HepG2 (cell line): Measurements from ENCODE around the gene PFN2. TPM values are rescaled to one million over a fixed set of nuclear protein-coding genes. Genes with fewer than 3 reads are reported as not detected.

Source experiments
- ATAC-seq: fragments of 200-7000 bp; cut with Tn5 transposase; 3 replicates; pipeline ENCODE4 v1.9.1; 2020; ENCODE audit warnings: mild to moderate bottlenecking, moderate library complexity
- BruUV-seq: library from RNA; stranded (reverse); fragments of 400-500 nt; replicated peaks from 2 replicates; lab custom pipeline; 2021; lab: Mats Ljungman, UMichigan
- CTCF ChIA-PET: fragments of 300-600 bp; formaldehyde crosslinking; extraction: SDS; loops from one replicate; lab custom pipeline; 2021; ENCODE audit warnings: low total read pairs, inconsistent platforms, low intra/inter-chr PET ratio; lab: Yijun Ruan, JAX
- POLR2A ChIA-PET: fragments of 350-600 bp; sonication (Branson Sonifier 250); formaldehyde crosslinking; loops from one replicate; lab custom pipeline; 2020; ENCODE audit warnings: antibody characterized with exemption, inconsistent platforms; lab: Yijun Ruan, JAX
- DNase-seq: peaks from one replicate; pipeline ENCODE4 v3.0.0-alpha.2; 2015; ENCODE audit warnings: low spot score
- FAIRE-seq: peaks from 3 replicates; lab custom pipeline; 2011; peaks lifted over from hg19 to GRCh38; lab: Jason Lieb, UNC
- H2AFZ ChIP-seq: one replicate; pipeline ENCODE4 v1.6.1; 2011; ENCODE audit warnings: low read length, inconsistent platforms
- H3K27ac ChIP-seq: fragments of 300-600 bp; 3 replicates; pipeline ENCODE4 v1.8.0; 2011; ENCODE audit warnings: mixed run types, mild to moderate bottlenecking, mixed read lengths, low read length, inconsistent platforms; ENCODE audit not compliant: insufficient read depth; ENCODE audit errors: extremely low read length
- H3K27me3 ChIP-seq, 2 experiments: fragments of 200-600 bp in 1 of 2; 2 replicates in 1 of 2; 3 replicates in 1 of 2; pipeline versions ENCODE4 v1.6.0 to v1.8.0; 2011; ENCODE audit warnings: low read length in 2 of 2, mild to moderate bottlenecking in 2 of 2, moderate library complexity in 2 of 2, inconsistent platforms in 1 of 2; ENCODE audit not compliant: insufficient read depth in 2 of 2, control insufficient read depth in 1 of 2
- H3K36me3 ChIP-seq, 2 experiments: fragments of 200-600 bp in 1 of 2; replicated peaks in 1 of 2; 2 replicates in 1 of 2; 3 replicates in 1 of 2; pipeline versions ENCODE4 v1.5.1 to v1.8.0; 2011; ENCODE audit warnings: low read length in 2 of 2, inconsistent platforms in 1 of 2; ENCODE audit not compliant: insufficient read depth in 2 of 2, control insufficient read depth in 1 of 2
- H3K4me1 ChIP-seq: 2 replicates; pipeline ENCODE4 v1.5.1; 2012; ENCODE audit warnings: low read length, inconsistent platforms; ENCODE audit not compliant: insufficient read depth
- H3K4me2 ChIP-seq: 2 replicates; pipeline ENCODE4 v1.6.0; 2011; ENCODE audit warnings: low read depth, low read length, inconsistent platforms
- H3K4me3 ChIP-seq, 3 experiments: fragments of 200-600 bp in 1 of 3; sonication (generic), shearing (Covaris generic) in 1 of 3; replicated peaks in 1 of 3; 2 replicates each; pipeline ENCODE4 v1.5.1; 2011 to 2016; ENCODE audit warnings: low read length in 3 of 3, inconsistent platforms in 2 of 3, low read depth in 2 of 3, mild to moderate bottlenecking in 2 of 3, control low read depth in 1 of 3, mixed read lengths in 1 of 3; ENCODE audit not compliant: insufficient read depth in 1 of 3
- H3K79me2 ChIP-seq: one replicate; pipeline ENCODE4 v1.6.1; 2011; ENCODE audit warnings: low read length, inconsistent platforms; ENCODE audit not compliant: insufficient read depth
- H3K9ac ChIP-seq: 2 replicates; pipeline ENCODE4 v1.6.0; 2011; ENCODE audit warnings: mild to moderate bottlenecking, low read depth, low read length, inconsistent platforms; ENCODE audit not compliant: insufficient read depth
- H3K9me3 ChIP-seq: 2 replicates; pipeline ENCODE4 v1.5.1; 2012; ENCODE audit warnings: mild to moderate bottlenecking, low read length
- H4K20me1 ChIP-seq: 2 replicates; pipeline ENCODE4 v1.6.0; 2011; ENCODE audit warnings: inconsistent platforms, mild to moderate bottlenecking, low read length, moderate library complexity; ENCODE audit not compliant: insufficient read depth
- BATF2 ChIP-seq: sonication (generic); formaldehyde crosslinking; IDR thresholded peaks from 2 replicates; pipeline ENCODE4 v1.8.0; 2022; ENCODE audit warnings: mild to moderate bottlenecking, missing genetic modification reagents, moderate library complexity
- ELF1 ChIP-seq: sonication (generic); formaldehyde crosslinking; IDR thresholded peaks from 2 replicates; pipeline ENCODE4 v1.4.0; 2020; ENCODE audit warnings: missing genetic modification reagents
- FOXA1 ChIP-seq, 2 experiments: fragments of 450-650 bp in 1 of 2; sonication (generic) in 1 of 2; formaldehyde crosslinking in 1 of 2; IDR thresholded peaks; 2 replicates each; pipeline versions ENCODE4 v1.4.0 to v1.6.1; 2016 to 2020; ENCODE audit warnings: missing genetic modification reagents in 1 of 2
- HCFC1 ChIP-seq: fragments of 150-350 bp; IDR thresholded peaks from 2 replicates; pipeline ENCODE4 v1.6.1; 2014; ENCODE audit warnings: low read depth, low read length
- HNF4G ChIP-seq, 2 experiments: sonication (generic) in 1 of 2; formaldehyde crosslinking in 1 of 2; IDR thresholded peaks; 2 replicates each; pipeline versions ENCODE4 v1.4.0 to v1.6.1; 2011 to 2020; ENCODE audit warnings: borderline replicate concordance in 2 of 2, low read depth in 2 of 2, mild to moderate bottlenecking in 2 of 2, low read length in 1 of 2, missing genetic modification reagents in 1 of 2, moderate library complexity in 1 of 2
- KMT2A ChIP-seq: sonication (generic); formaldehyde crosslinking; IDR thresholded peaks from 2 replicates; pipeline ENCODE4 v1.4.0; 2020; ENCODE audit warnings: missing genetic modification reagents
- MIXL1 ChIP-seq: IDR thresholded peaks from 2 replicates; pipeline ENCODE4 v1.6.1; 2016
- NR1H2 ChIP-seq: sonication (generic); formaldehyde crosslinking; IDR thresholded peaks from 2 replicates; pipeline ENCODE4 v1.8.1; 2022; ENCODE audit warnings: low read depth, missing genetic modification reagents, borderline replicate concordance
- SNAI1 ChIP-seq: sonication (generic); formaldehyde crosslinking; IDR thresholded peaks from 2 replicates; pipeline ENCODE4 v1.5.0; 2020; ENCODE audit warnings: mild to moderate bottlenecking, missing genetic modification reagents, borderline replicate concordance
- XRCC5 ChIP-seq: fragments of 200-400 bp; formaldehyde crosslinking; optimal IDR thresholded peaks from 2 replicates; pipeline ENCODE3; 2017; ENCODE audit warnings: mild to moderate bottlenecking, low read length
- ZFP36 ChIP-seq: fragments of 150-350 bp; IDR thresholded peaks from 2 replicates; pipeline ENCODE4 v1.6.1; 2018; ENCODE audit warnings: borderline replicate concordance, low read length, low read depth; ENCODE audit not compliant: partially characterized antibody
- ZFP41 ChIP-seq: sonication (generic); formaldehyde crosslinking; IDR thresholded peaks from 2 replicates; pipeline ENCODE4 v1.4.0; 2020; ENCODE audit warnings: mild to moderate bottlenecking, missing genetic modification reagents, borderline replicate concordance
- ZNF235 ChIP-seq: sonication (generic); formaldehyde crosslinking; IDR thresholded peaks from 2 replicates; pipeline ENCODE4 v1.8.1; 2023; ENCODE audit warnings: mild to moderate bottlenecking, missing genetic modification reagents, borderline replicate concordance
- ZNF556 ChIP-seq: sonication (generic); formaldehyde crosslinking; IDR thresholded peaks from 2 replicates; pipeline ENCODE4 v1.4.0; 2020; ENCODE audit warnings: mild to moderate bottlenecking, missing genetic modification reagents, borderline replicate concordance
- ZNF607 ChIP-seq: sonication (generic); formaldehyde crosslinking; IDR thresholded peaks from 2 replicates; pipeline ENCODE4 v1.5.1; 2020; ENCODE audit warnings: missing genetic modification reagents, mild to moderate bottlenecking, borderline replicate concordance
- ZNF619 ChIP-seq: sonication (generic); formaldehyde crosslinking; IDR thresholded peaks from 2 replicates; pipeline ENCODE4 v1.4.0; 2020; ENCODE audit warnings: mild to moderate bottlenecking, missing genetic modification reagents
- ZNF740 ChIP-seq: sonication (generic); formaldehyde crosslinking; IDR thresholded peaks from 2 replicates; pipeline ENCODE4 v1.4.0; 2020; ENCODE audit warnings: missing genetic modification reagents
- ZNF746 ChIP-seq: sonication (generic); formaldehyde crosslinking; IDR thresholded peaks from 2 replicates; pipeline ENCODE4 v1.8.0; 2022; ENCODE audit warnings: mild to moderate bottlenecking, missing genetic modification reagents
- WGBS: methylation state at CpG from one replicate; pipeline ENCODE4 v1.1.6; 2017; ENCODE audit warnings: low lambda C conversion rate; 5-methylcytosine and 5-hydroxymethylcytosine counted together
- in situ Hi-C: cut with HindIII; loops from 2 replicates; pipeline ENCODE4 v1.10.0; 2017; ENCODE audit warnings: low pct_unique_long_range_greater_than_20kb; ENCODE audit not compliant: extremely low pct_ligation_motif_present
- intact Hi-C: fragments of 100-400 bp; cut with micrococcal nuclease; formaldehyde crosslinking; loops from one replicate; pipeline ENCODE4 v1.10.0; 2022; ENCODE audit not compliant: unreplicated experiment
- polyA plus RNA-seq, 8 experiments: library from polyadenylated mRNA; depleted of rRNA in 3 of 8; stranded (reverse) in 7 of 8; unstranded in 1 of 8; fragments of >200 nt; fragmentation: Illumina TruSeq in 4 of 8; extraction: Trizol in 4 of 8; gene quantifications; 2 replicates each; pipeline versions ENCODE4 v1.2.1 to v1.2.3, GENCODE V29; 2011 to 2016; ENCODE audit warnings: low read depth in 4 of 8, missing spikeins in 1 of 8, mixed read lengths in 1 of 8; ENCODE audit not compliant: insufficient read depth in 1 of 8
- total RNA-seq, 5 experiments: library from RNA; depleted of rRNA; stranded (reverse); fragments of >200 nt; fragmentation: Illumina TruSeq; extraction: Trizol; gene quantifications; 2 replicates each; pipeline ENCODE4 v1.2.3, GENCODE V29; 2016; ENCODE audit warnings: low read depth in 1 of 5

The PFN2 gene
- total and polyA plus RNA-seq, 2 of the 13 experiments (the other 11 are each of a cell fraction or from before 2014, with no cell fraction given): 57.3 to 150 TPM

GRCh38 chr3:149999421-149999820, 28.7 kb upstream of the PFN2 start:
- intact Hi-C loops (no loop called here), in situ Hi-C loops (no loop called here)
- Histone ChIP-seq H3K9me3 (peaks cover 11% of the 10 kb centered on the region), H3K27me3 (no peaks in the 10 kb centered on the region), H3K79me2 (no peaks in the 10 kb centered on the region), H4K20me1 (no peaks in the 10 kb centered on the region), H3K36me3 (no peaks in the 10 kb centered on the region), H3K4me2 (no peak overlapping the region), H3K9ac (no peak overlapping the region), H3K4me1 (no peaks in the 10 kb centered on the region), H3K27ac (no peak overlapping the region), H2AFZ (no peak overlapping the region), H3K4me3 (no peak overlapping the region)
- CTCF ChIA-PET: no interaction called here
- BruUV-seq: no TSS peak
- WGBS: 10% methylated on average over 4 of the region's 4 CpGs
- DNase-seq (no peak), ATAC-seq (no peak), FAIRE-seq (no peak)
- TF ChIP-seq HNF4G (IDR thresholded peaks at IDR 0.05; ENCODE audit: borderline replicate concordance, low read depth, low read length): no peak
- TF ChIP-seq HNF4G (CRISPR knock-in tag; IDR thresholded peaks at IDR 0.05; ENCODE audit: borderline replicate concordance, low read depth): no peak
- TF ChIP-seq ZNF556 (CRISPR knock-in tag): no peak
- TF ChIP-seq BATF2 (CRISPR knock-in tag): no peak
- TF ChIP-seq ZFP41 (CRISPR knock-in tag): no peak
- no peak for TF ChIP-seq HCFC1
- no peak for TF ChIP-seq XRCC5
- TF ChIP-seq ZFP36: no peak
- TF ChIP-seq KMT2A (CRISPR knock-in tag): no peak
- no peak for TF ChIP-seq ZNF235
- TF ChIP-seq ZNF607 (CRISPR knock-in tag): no peak
- no peak for TF ChIP-seq SNAI1 (CRISPR knock-in tag)
- TF ChIP-seq ELF1 (CRISPR knock-in tag): no peak
- TF ChIP-seq ZNF619 (CRISPR knock-in tag): no peak
- TF ChIP-seq MIXL1 (CRISPR knock-in tag): no peak
- no peak for TF ChIP-seq ZNF746 (CRISPR knock-in tag)
- TF ChIP-seq ZNF740 (CRISPR knock-in tag): no peak
- TF ChIP-seq FOXA1 (IDR thresholded peaks at IDR 0.05): no peak
- TF ChIP-seq FOXA1 (CRISPR knock-in tag; IDR thresholded peaks at IDR 0.05): no peak
- no peak for TF ChIP-seq NR1H2 (CRISPR knock-in tag)
- POLR2A ChIA-PET: no interaction called here
